NCI-H2029 treated with DMSO at 0.1 percent for 48 hours (cell line): ENCODE measurements around the gene HHATL.

Source experiments
- DNase-seq: peaks from one replicate; lab custom pipeline; 2025; lab: John Stamatoyannopoulos, UW

The HHATL gene

DNA sequence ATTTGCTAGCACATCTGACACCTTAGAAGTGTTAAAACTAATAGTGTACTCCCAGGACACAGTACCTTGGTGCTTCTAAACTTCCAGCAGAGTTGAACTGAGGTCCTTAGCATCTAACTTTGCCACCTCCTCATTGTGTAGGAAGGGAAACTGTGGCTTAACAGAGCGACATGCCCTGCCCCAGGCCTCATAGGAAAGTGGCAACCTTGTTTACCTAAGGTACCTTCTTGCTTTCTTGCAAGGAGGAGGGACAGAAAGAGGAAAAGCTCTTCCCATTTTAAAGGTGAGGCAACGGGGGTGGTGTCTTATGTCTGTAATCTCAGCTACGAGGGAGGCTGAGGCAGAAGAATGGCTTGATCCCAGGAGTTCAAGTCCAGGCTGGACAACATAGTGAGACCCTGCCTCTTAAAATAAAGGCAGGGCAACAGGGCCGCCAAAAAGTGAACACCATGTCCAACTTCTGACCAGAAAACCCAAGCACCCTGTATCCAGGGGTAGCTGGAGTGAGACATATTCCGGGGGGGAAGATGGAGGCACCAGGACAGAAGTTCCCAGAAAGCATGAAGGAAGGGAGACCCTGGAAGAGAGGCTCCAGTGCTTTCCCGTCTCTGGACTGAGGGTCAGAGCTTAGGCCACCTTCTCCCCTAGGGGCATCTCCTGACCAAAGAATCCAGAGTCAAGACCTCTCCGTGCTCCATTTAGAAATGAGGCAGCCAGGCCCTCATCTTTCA, 17.8 kb downstream of the HHATL start:
- no peak for DNase-seq

GRCh38 chr3:42683875-42684598, 18.6 kb downstream of the HHATL start:
- no peak for DNase-seq

- DNase-seq = no peak
Observed at GRCh38 chr3:42682301-42683070, 20.1 kb downstream of the HHATL start.

DNA sequence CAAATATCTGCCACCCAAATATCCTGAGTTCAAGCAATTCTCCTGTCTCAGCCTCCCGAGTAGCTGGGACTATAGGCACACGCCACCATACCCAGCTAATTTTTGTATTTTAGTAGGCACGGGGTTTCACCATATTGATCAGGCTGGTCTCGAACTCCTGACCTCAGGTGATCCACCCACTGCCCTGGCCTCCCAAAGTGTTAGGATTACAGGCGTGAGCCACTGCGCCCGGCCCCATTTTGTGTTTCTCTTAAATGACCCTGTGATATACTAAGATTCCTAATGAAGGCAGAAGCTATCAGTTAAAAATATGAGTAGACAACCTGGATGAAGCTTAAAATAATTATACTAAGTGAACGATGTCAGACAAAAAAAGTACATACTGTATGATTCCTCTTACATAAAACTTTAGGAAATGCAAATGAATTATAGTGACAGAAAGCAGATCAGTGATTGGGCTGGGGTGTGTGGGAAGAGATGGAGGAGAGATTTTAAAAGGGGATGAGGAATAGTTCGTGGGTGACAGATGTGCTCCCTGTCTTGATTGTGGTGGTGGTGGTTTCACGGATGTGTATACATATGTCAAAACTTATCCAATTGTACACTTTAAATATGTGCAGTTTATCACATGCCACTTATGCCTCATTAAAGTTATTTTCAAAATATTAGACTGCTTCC, 21.1 kb downstream of the HHATL start:
- DNase-seq = no peak

DNA sequence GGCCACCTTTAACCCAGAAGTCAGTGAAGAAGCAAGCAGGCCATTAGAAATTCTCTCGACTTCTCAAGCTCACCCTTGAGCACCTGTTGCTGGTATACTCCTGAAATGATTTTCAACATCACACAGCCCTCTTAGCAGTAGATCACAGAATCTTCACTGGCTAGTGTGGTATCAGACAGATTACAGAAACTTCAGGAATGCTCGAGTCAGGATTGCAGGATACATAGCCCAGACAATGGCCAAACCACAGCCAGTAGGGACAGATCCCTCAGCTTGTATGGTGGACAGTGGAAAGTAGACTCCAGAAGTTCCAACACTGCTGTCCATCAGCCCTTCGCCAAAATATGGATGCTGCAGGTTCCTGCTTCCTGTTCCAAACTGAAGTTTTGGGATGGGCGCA, 21.8 kb downstream of the HHATL start:
- no peak for DNase-seq

DNA sequence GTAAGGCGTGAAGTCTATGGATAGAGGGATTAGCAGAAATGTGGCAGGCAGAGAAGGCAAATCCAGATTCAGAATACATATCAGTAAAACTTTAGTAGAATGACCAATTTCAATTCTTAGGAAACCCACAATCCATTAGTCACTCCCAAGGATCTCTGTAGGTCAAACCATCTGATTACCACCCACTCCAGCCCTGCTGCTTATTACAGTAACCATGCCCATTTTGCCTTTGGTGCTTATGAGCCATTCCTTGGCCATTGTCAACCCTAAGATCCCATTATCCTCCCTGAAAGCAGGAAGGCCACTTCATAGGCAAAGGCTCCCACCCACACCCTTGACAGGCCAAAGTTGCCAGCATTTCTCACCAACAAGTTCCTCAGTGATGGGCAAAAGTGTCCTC, 22.3 kb downstream of the HHATL start:
- DNase-seq = no peak

DNA sequence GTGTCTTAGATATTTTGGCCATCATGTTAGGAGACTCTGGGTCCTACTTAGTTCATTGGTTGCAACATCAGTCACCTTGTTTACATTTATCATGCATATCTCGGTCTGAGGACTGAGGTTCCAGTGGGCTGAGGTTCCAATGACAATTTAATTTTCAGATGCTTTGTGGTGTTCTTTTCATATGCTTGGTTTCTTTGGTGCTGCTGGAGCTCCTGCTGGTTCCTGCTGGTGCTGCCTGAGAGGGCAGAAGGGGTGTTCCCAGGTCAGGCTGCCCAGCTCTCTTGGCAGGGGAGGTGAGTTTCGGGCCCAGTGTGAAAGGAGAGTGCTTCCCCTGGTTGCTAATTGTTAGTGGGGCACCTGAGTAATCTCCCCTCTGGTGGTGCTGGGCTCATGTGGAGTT, 24.2 kb downstream of the HHATL start:
- no peak for DNase-seq

- DNase-seq = no peak
Observed at GRCh38 chr3:42675909-42676308, 26.7 kb downstream of the HHATL start.

DNA sequence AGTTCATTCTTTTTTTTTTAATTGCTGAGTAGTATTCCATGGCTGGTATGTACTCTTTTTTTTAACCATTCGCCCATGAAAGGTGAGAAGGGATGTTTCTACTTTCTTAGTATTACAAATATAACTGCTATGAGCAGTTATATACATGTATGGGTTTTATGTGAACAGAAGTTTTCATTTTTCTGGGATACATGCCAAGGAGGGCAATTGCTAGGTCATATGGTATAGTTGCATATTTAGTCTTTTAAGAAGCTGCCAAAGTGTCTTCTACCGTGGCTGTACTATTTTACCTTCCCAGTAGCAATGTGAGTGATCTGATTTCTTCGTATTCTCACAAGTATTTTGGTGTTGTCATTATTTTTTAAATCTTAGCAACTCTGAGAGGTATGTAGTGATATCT, 28.5 kb downstream of the HHATL start:
- DNase-seq = no peak

GRCh38 chr3:42673082-42673481, 29.5 kb downstream of the HHATL start:
- DNase-seq = no peak

DNA sequence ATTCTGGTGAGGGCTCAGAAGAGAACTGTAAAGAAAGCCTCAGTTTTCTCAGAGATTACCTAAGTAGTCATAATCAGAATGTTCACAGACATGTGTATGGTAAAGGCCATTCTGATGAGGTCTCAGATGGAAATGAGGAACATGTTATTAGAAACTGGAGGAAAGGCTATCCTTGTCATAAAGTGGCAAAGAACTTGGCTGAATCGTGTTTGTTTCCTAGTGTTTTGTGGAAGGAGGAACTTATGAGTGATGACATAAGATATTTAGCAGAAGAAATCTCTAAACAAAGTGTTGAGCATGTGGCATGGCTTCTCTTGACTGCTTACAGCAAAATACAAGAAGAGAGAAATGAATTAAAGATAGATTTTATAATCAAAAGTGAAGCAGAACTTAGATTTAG, 30.1 kb downstream of the HHATL start:
- no peak for DNase-seq

- no peak for DNase-seq
Observed at GRCh38 chr3:42670670-42671069, 31.9 kb downstream of the HHATL start.

DNA sequence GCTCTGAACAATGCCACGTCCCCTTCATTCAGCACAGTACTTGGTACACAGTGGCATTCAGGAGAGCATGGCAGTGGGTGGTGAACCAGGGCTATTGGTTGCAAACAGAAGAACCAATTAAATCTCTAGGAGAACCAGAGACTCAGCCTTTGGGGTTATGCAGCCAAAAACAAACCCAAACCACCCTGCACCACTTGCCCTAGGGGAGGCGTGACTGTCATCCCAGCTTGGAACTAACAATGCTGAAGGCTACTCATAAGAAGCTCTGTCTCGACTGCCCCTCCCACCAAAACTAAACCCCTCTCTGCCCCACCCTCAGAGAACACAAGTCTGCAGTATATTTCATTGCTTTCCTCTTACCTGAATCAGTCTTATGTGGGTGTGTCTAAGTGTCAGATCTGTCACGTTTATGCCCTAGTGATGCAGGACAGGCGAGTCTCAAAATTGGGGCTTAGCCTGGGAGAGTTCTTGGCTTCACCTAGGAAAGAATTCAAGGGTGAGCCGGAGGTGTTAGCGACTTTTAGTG, 32.5 kb downstream of the HHATL start:
- no peak for DNase-seq

DNA sequence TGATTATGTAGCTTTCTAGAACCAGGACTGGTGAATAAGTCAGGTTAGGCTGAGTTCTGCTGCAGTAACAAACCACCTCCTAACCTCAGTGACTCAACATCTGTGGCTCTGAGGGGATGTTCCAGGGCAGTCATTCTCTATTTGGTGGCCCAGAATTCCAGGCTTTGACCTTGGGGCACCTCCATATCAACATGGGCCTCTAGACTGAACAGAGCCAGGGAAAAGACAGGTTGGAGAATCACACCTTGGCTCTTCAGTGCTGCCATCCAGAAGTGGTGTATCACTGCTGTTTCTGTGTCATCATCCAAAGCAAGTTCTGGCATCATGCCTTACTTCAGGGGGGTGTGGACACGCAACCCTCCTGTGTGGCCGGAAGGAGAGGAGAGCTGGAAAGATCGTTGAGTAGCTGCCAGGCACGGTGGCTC, 33.8 kb downstream of the HHATL start:
- DNase-seq = no peak

DNA sequence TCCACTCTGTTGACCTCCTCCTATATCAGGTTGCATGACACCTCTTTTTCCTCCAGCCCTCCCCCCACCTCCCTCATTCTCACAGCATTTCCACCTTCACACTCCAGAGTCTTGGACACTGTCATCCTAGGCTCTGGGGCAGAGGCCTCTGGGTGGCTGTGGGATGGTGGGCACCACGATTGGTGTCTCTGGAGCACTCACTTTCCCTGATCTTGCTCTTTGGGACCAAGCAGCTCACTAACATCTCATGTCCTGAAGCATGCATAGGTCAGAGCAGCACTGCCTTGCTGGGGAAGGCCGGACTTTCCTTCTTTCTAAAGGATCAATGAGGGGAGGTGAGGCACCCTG, 34.2 kb downstream of the HHATL start:
- DNase-seq = no peak

DNA sequence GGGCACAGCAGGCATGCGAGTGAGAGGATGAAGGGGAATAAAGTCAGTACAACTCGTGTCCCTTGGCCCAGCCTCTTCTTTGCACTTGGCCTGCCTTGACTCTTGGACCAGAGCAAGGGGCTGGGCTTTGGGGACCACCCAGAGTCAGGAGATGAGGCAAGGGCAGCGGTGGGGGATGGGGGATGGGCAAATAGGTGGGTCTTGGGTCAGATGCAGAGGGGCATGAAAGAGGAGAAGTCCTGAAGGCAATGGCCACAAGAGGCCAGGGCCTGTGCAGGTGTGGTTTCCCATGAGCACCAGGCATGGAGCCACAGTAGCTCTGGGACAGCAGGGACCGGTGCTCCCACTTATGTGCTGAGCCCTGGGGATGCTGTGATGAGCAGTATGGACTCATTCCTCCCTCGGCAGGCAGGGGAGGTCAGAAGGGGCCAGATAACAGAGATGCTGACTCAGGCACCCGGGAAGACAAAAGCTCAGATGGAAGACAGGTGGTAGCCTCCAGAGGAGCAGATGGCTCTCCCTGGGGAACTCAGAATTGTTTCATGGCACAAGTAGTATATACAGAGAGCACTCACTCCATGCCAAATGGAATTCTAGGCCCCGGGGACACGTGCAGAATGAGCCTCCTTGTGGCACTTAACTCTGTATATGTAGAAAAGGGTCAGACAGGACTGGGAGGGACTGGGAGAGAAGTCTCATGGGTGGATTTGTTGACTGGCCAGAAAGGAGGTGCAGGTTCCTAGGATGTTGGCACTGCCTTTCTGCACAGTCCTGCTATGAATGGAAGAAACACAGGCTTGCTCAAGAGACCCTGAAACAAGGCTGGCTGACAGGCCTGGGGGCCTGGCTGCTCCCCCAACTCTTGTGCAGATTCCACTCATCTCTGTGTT, 34.8 kb downstream of the HHATL start:
- no peak for DNase-seq

DNA sequence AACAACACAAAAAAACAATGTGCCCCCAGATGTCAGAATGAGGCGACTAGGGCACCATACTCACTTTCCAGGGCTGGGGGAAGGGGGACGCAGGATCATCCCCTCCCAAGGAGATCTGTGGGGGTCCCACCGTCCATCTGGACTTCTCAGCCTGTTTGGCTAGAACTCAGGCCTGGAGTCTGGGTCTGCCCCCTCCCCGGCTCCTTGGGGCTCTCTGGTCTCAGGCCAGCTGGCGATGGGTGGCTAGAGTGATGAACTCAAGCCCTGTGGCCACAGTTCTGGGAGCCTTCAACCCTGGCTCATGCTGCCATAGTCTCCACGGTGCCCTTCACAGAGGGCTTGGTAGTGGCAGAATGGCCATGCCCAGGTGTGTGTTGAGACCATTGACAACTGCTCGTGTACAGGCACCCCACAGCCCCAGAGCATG, 35.5 kb downstream of the HHATL start:
- no peak for DNase-seq

- DNase-seq = no peak
Observed at GRCh38 chr3:42666577-42666998, 36.0 kb downstream of the HHATL start.

- DNase-seq = no peak
Observed at GRCh38 chr3:42666022-42666421, 36.6 kb downstream of the HHATL start.

DNA sequence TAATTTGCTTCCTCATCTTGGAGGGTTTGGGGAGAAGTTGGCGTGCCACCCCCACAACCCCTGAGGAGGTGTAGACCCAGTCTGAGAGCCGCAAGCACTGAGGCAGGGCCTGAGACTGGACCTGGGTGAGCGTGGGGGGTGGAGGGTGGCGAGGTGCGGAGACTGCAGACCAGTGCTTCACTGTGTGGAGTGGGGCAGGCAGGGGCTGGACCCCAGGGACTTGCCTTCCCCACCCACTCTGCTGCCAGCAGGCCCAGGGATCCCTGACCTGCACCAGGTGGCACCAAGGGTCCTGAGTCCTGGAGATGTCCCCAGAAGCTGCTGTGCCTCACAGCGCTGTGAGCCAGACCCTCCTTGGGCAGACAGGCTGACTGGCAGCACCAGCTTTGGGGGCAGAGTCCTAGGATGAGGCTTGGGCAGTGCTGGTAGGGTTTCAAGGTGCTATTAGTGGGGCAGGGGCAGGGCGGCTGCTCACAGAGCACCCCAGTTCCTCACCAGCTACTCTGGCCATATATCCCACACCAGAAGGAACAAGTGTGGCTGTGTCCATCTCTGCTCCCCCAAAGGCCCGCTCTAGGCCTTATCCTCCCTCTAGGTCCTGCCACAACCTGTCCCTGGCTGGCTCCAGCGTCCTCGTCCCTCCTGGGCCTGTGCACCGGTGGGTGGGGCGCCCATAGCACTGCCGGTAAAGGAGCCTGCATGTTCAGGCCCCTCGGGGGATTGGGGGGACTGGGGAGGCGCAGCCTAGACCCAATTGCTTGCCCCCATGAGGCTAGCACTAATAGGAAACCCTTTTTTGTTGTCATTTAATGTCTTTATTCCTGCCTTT, 37.3 kb downstream of the HHATL start:
- DNase-seq = no peak
